Endothelial cell (in vitro differentiated cells): Measurements from ENCODE around the gene ISM1. TPM values are rescaled to one million over a fixed set of nuclear protein-coding genes. Genes with fewer than 3 reads are reported as not detected.
A peak's percentile ranks its signal among the peaks of the same experiment; 100 is the strongest.

Source experiments
- DNase-seq: peaks from one replicate; pipeline ENCODE4 v3.0.0; 2021; ENCODE audit warnings: low spot score
- H3K27ac Mint-ChIP-seq: one replicate; pipeline ENCODE4 v1.8.0; 2021; ENCODE audit warnings: mixed read lengths, inconsistent platforms; ENCODE audit not compliant: unreplicated experiment
- H3K27me3 Mint-ChIP-seq: one replicate; pipeline ENCODE4 v1.8.0; 2021; ENCODE audit warnings: mild to moderate bottlenecking, moderate library complexity, mixed read lengths, inconsistent platforms; ENCODE audit not compliant: unreplicated experiment
- H3K36me3 Mint-ChIP-seq: one replicate; pipeline ENCODE4 v1.8.0; 2021; ENCODE audit warnings: mild to moderate bottlenecking, low read depth, mixed read lengths, inconsistent platforms; ENCODE audit not compliant: unreplicated experiment
- H3K4me1 Mint-ChIP-seq: one replicate; pipeline ENCODE4 v1.8.0; 2021; ENCODE audit warnings: mild to moderate bottlenecking, mixed read lengths, inconsistent platforms; ENCODE audit not compliant: unreplicated experiment
- H3K4me3 Mint-ChIP-seq: one replicate; pipeline ENCODE4 v1.8.0; 2021; ENCODE audit warnings: mild to moderate bottlenecking, mixed read lengths, inconsistent platforms; ENCODE audit not compliant: unreplicated experiment
- H3K9me3 Mint-ChIP-seq: one replicate; pipeline ENCODE4 v1.8.0; 2021; ENCODE audit warnings: mixed read lengths, inconsistent platforms; ENCODE audit not compliant: unreplicated experiment
- CTCF ChIP-seq: fragments of 200-600 bp; sonication (generic); IDR thresholded peaks from one replicate; pipeline ENCODE4 v1.5.0; 2021; ENCODE audit warnings: antibody characterized with exemption; ENCODE audit not compliant: unreplicated experiment
- total RNA-seq: library from RNA; stranded (reverse); fragmentation: NEBNext Ultra II Directional; extraction: Animal tissue kit (Norgen Biotek cat#: 25700); gene quantifications from one replicate; pipeline ENCODE4 v1.2.1, GENCODE V29; 2021; ENCODE audit not compliant: unreplicated experiment

ISM1 gene
- total RNA-seq, 1 donor from 2014 or later = 23.8 TPM

- peaks cover 2% of the 10 kb centered on the region for H3K9me3 Mint-ChIP-seq
- no peaks in the 10 kb centered on the region for H3K27me3 Mint-ChIP-seq
- H3K4me3 Mint-ChIP-seq = peak overlapping the region; percentile 12
- peaks cover 2% of the 10 kb centered on the region for H3K36me3 Mint-ChIP-seq
- peaks cover 57% of the 10 kb centered on the region for H3K4me1 Mint-ChIP-seq
- H3K27ac Mint-ChIP-seq = peak overlapping the region; percentile 90
- no peak for TF ChIP-seq CTCF
- peak; percentile 26 for DNase-seq
These were observed 101.5 kb downstream of the ISM1 start for GRCh38 chr20:13322621-13323020.

- H3K9me3 Mint-ChIP-seq = peaks cover 4% of the 10 kb centered on the region
- no peaks in the 10 kb centered on the region for H3K27me3 Mint-ChIP-seq
- peaks cover 44% of the 10 kb centered on the region for H3K4me1 Mint-ChIP-seq
- no peak overlapping the region for H3K4me3 Mint-ChIP-seq
- TF ChIP-seq CTCF = peak; percentile 53
- peaks cover 8% of the 10 kb centered on the region for H3K36me3 Mint-ChIP-seq
- peak; percentile 34 for DNase-seq
- peak overlapping the region; percentile 16 for H3K27ac Mint-ChIP-seq
These were observed 104.0 kb downstream of the ISM1 start for GRCh38 chr20:13325033-13325432.

- Mint-ChIP-seq H3K36me3 (peaks cover 8% of the 10 kb centered on the region), H3K27me3 (no peaks in the 10 kb centered on the region), H3K4me3 (no peak overlapping the region), H3K27ac (no peak overlapping the region), H3K9me3 (peaks cover 4% of the 10 kb centered on the region), H3K4me1 (peaks cover 41% of the 10 kb centered on the region)
- TF ChIP-seq CTCF = no peak
- DNase-seq = no peak
These were observed 104.8 kb downstream of the ISM1 start for GRCh38 chr20:13325796-13326340.

GRCh38 chr20:13331536-13331935 is 110.5 kb downstream of the ISM1 start:
- Mint-ChIP-seq H3K27ac (no peak overlapping the region), H3K4me1 (peaks cover 4% of the 10 kb centered on the region), H3K27me3 (no peaks in the 10 kb centered on the region), H3K4me3 (no peak overlapping the region), H3K36me3 (peaks cover 8% of the 10 kb centered on the region), H3K9me3 (peaks cover 4% of the 10 kb centered on the region)
- no peak for TF ChIP-seq CTCF
- no peak for DNase-seq

- DNase-seq = no peak
- H3K9me3 Mint-ChIP-seq = no peaks in the 10 kb centered on the region
- TF ChIP-seq CTCF = no peak
- H3K4me1 Mint-ChIP-seq = no peaks in the 10 kb centered on the region
- no peak overlapping the region for H3K4me3 Mint-ChIP-seq
- peaks cover 3% of the 10 kb centered on the region for H3K36me3 Mint-ChIP-seq
- no peak overlapping the region for H3K27ac Mint-ChIP-seq
- no peaks in the 10 kb centered on the region for H3K27me3 Mint-ChIP-seq
These were observed 112.0 kb downstream of the ISM1 start for GRCh38 chr20:13333036-13333435.
